ENCODE results near the gene FBXO3.
A peak's percentile ranks its signal among the peaks of the same experiment; 100 is the strongest.

FBXO3 gene

DNA sequence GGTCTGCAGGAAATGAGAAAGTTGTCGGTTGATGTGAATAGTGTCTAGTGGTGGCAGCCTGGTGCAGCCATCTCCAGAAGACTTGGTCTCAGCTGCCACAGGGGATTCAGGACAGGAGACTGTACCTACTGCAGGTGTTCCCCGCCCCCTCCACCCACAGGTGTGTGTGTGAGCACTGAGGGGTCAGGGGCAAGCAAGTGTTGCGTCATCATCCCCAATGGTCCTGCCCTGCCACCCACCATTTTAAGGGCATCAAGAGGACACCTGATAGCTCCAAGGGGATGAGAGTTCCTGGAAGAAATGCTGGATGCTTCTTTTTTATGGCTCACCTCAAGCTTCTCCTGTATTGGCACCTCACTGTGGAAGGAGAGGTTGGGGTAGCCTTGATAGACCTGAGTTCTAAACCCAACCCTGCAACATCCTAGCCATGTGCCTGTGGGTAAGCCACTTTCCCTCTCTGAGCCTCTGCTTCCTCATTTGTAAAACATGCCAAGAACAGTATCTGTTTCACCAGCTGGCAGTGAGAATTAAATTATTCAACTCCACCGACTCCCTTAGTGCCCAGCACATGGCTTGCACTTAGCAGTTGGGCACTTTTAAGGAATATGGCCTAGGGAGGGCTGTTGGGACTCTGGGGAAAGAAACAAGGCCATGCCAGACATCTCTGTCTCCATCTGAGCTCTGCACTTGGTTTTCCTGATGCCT is 79.8 kb downstream of the FBXO3 start:
- Histone ChIP-seq H3K9me3 (ENCODE audit: control insufficient read depth, low read length) (no peaks in the 10 kb centered on the region), H3K4me3 (ENCODE audit: low read depth, low read length) (no peak overlapping the region), H3K36me3 (ENCODE audit: control insufficient read depth, insufficient read depth, low read length) (no peaks in the 10 kb centered on the region), H3K27ac (peak overlapping the region; percentile 85), H2AFZ (peak overlapping the region; percentile 64), H3K79me2 (no peaks in the 10 kb centered on the region), H3K4me1 (peaks cover 28% of the 10 kb centered on the region), H3K27me3 (ENCODE audit: control insufficient read depth, insufficient read depth, low read length) (no peaks in the 10 kb centered on the region), H3K9ac (no peak overlapping the region), H3K4me2 (ENCODE audit: low read length) (no peak overlapping the region)
- TF ChIP-seq, protein P1, sequence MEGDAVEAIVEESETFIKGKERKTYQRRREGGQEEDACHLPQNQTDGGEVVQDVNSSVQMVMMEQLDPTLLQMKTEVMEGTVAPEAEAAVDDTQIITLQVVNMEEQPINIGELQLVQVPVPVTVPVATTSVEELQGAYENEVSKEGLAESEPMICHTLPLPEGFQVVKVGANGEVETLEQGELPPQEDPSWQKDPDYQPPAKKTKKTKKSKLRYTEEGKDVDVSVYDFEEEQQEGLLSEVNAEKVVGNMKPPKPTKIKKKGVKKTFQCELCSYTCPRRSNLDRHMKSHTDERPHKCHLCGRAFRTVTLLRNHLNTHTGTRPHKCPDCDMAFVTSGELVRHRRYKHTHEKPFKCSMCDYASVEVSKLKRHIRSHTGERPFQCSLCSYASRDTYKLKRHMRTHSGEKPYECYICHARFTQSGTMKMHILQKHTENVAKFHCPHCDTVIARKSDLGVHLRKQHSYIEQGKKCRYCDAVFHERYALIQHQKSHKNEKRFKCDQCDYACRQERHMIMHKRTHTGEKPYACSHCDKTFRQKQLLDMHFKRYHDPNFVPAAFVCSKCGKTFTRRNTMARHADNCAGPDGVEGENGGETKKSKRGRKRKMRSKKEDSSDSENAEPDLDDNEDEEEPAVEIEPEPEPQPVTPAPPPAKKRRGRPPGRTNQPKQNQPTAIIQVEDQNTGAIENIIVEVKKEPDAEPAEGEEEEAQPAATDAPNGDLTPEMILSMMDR (IDR thresholded peaks at IDR 0.05) = no peak

DNA sequence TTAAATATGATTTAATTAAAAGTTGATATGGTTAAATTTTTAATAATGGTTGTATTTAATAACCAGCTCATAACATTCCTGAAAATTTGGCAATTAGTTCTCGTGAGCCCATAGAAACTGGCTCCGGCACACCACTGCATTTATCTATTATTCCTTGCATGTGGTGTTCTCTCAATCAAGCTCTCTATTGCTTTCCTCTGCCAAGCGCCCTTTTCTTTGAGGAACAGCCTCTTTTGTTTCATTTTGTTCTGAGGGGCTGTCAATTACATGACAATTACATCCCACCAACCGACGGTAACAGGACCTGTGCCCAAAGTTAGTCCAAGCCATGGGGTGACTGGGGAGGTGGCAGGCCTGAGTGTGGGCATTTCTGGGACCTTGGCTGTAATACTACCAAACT is 81.8 kb downstream of the FBXO3 start:
- Histone ChIP-seq H3K4me3 (ENCODE audit: low read depth, low read length) (no peak overlapping the region), H3K27ac (no peak overlapping the region), H3K36me3 (ENCODE audit: control insufficient read depth, insufficient read depth, low read length) (no peaks in the 10 kb centered on the region), H3K27me3 (ENCODE audit: control insufficient read depth, insufficient read depth, low read length) (no peaks in the 10 kb centered on the region), H3K4me1 (peaks cover 28% of the 10 kb centered on the region), H3K9ac (no peak overlapping the region), H2AFZ (no peak overlapping the region), H3K9me3 (ENCODE audit: control insufficient read depth, low read length) (no peaks in the 10 kb centered on the region), H3K4me2 (ENCODE audit: low read length) (no peak overlapping the region), H3K79me2 (no peaks in the 10 kb centered on the region)
- TF ChIP-seq, protein P1 (IDR thresholded peaks at IDR 0.05) = no peak

DNA sequence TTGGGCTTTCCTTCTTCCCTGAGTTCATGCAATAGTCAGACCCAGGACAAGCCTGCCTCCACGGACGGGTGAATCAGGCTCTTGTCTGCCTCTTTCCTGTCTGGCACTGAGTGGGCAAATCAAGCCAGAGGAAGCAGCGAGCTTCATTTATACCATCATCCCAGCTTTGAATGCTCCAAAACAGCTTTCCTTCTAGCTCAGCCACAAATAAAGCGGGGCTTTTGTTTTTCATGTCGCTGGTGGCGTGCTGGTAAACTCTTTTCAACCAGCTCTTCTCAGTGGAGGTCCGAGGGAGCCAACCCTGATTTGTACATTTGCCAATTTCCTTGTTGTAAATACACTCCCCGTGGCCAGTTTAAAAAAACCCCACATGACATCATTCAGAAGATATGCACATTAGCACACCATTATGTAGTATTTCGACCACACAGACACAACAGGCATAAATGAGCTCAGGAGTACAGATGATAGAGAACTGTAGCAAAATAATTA is 82.3 kb downstream of the FBXO3 start:
- TF ChIP-seq, protein P1 (IDR thresholded peaks at IDR 0.05) = no peak
- Histone ChIP-seq H3K36me3 (ENCODE audit: control insufficient read depth, insufficient read depth, low read length) (no peaks in the 10 kb centered on the region), H3K4me2 (ENCODE audit: low read length) (no peak overlapping the region), H3K27ac (peak overlapping the region; percentile 78), H3K4me1 (peaks cover 28% of the 10 kb centered on the region), H3K79me2 (no peaks in the 10 kb centered on the region), H2AFZ (no peak overlapping the region), H3K27me3 (ENCODE audit: control insufficient read depth, insufficient read depth, low read length) (no peaks in the 10 kb centered on the region), H3K9ac (no peak overlapping the region), H3K4me3 (ENCODE audit: low read depth, low read length) (no peak overlapping the region), H3K9me3 (ENCODE audit: control insufficient read depth, low read length) (no peaks in the 10 kb centered on the region)

DNA sequence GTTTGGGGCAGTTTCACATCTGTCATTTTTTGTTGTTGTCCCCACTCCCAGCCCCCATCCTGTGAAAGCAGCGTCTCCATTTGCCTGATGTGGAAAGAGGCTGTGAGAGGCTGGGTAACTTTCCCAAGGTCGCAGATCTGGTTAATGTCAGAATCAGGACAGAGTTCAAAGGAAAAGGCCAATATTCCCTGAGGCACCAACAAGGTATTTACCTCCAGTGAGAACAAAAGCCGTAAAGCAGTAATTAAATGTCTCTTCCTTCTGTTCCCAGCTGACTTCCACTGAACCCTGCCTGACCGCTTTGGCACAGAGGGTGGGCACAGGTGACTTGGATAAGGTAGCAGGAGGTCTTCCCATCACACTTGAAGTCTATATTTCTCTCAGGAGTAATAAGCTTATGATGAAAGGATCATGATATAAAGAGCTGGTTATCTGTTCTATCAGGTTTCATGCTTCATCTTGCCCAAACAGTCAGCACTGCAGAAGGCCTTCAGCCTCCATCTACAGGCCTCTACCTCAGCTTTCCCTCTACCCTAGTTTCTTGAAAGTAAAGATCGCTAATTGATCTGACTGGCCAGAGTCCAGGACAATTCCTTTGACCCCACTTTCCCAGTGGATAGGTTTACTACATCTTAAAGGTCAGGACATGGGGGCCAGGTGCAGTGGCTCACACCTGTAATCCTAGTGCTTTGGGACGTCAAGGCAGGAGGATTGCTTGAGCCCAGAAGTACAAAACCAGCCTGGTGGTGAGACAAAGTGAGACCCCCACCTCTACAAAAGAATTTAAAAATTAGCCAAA is 83.1 kb downstream of the FBXO3 start:
- H2AFZ ChIP-seq = no peak overlapping the region

More for the DNA sequence above, 83.1 kb downstream of the FBXO3 start:
- Histone ChIP-seq H3K4me2 (ENCODE audit: low read length) (no peak overlapping the region), H3K4me1 (peaks cover 25% of the 10 kb centered on the region), H3K79me2 (no peaks in the 10 kb centered on the region), H3K36me3 (ENCODE audit: control insufficient read depth, insufficient read depth, low read length) (no peaks in the 10 kb centered on the region), H3K9me3 (ENCODE audit: control insufficient read depth, low read length) (no peaks in the 10 kb centered on the region), H3K4me3 (ENCODE audit: low read depth, low read length) (no peak overlapping the region), H3K9ac (no peak overlapping the region), H3K27me3 (ENCODE audit: control insufficient read depth, insufficient read depth, low read length) (no peaks in the 10 kb centered on the region), H3K27ac (peak overlapping the region; percentile 78)
- TF ChIP-seq, protein P1 (IDR thresholded peaks at IDR 0.05) = no peak
